Gastroesophageal sphincter (tissue), 3 donors: Measurements from ENCODE around the gene KRTAP5-6.

ENCODE experiments used
- CTCF ChIP-seq, 4 experiments: fragments of 200-600 bp in 2 of 4; fragments of 450-650 bp in 2 of 4; sonication (generic) in 1 of 4; IDR thresholded peaks; one replicate each; pipeline ENCODE4 v1.5.1; 2017 to 2019; ENCODE audit warnings: antibody characterized with exemption in 4 of 4, mild to moderate bottlenecking in 2 of 4, moderate library complexity in 2 of 4
- EP300 ChIP-seq: sonication (generic); formaldehyde crosslinking; IDR thresholded peaks from one replicate; pipeline ENCODE4 v1.6.1; 2017; ENCODE audit warnings: antibody characterized with exemption, mild to moderate bottlenecking
- POLR2A ChIP-seq, 2 donors: fragments of 450-650 bp; IDR thresholded peaks; one replicate each; pipeline ENCODE4 v1.6.1; 2017; ENCODE audit warnings: antibody characterized with exemption in 2 of 2, mild to moderate bottlenecking in 2 of 2, moderate library complexity in 1 of 2
- POLR2AphosphoS5 ChIP-seq: sonication (generic); formaldehyde crosslinking; IDR thresholded peaks from one replicate; pipeline ENCODE4 v1.6.1; 2017; ENCODE audit warnings: antibody characterized with exemption

DNA sequence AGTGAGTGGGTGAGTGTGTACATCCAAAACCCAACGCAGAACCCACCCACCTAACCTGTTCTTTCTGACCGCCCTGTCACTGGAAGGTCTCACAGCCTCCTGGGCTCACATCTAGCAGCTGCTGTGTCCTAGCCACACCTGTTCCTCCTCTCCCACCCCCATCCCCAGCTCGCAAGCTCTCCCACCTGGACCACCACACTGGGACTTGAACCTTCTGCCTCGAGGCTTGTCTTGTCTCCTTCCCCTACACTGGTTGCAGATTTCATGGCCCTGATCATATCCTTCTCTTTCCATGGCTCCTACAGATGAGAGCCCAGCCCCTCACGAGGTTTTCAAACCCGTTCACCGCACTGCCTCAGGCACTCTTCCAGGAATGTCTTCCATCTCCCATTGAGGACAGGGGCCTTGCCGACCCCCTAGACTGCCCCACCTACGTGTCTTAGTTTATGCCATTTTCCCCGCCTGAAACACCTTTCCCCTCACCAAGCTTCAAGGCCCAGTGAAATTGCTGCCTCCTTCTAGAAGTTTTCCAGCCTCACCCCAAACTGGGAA lies 46.7 kb downstream of the KRTAP5-6 start:
- TF ChIP-seq CTCF (IDR thresholded peaks at IDR 0.05) (no peak), POLR2A (IDR thresholded peaks at IDR 0.05) (no peak), EP300 (no peak), POLR2AphosphoS5 (no peak)
